Fibroblast of mammary gland (primary cell): ENCODE results near the gene CADPS.
A peak's percentile ranks its signal among the peaks of the same experiment; 100 is the strongest.

Experiments used
- DNase-seq: peaks from one replicate; pipeline ENCODE4 v3.0.0-alpha.2; 2010; ENCODE audit warnings: low read depth
- H3K4me3 ChIP-seq: 2 replicates; pipeline ENCODE4 v1.5.1; 2011; ENCODE audit warnings: low read depth, mild to moderate bottlenecking, low read length, moderate library complexity; ENCODE audit not compliant: control insufficient read depth
- CTCF ChIP-seq: conservative IDR thresholded peaks from 2 replicates; pipeline ENCODE4 v1.5.1; 2011; ENCODE audit warnings: low read depth, low read length, inconsistent platforms; ENCODE audit not compliant: control insufficient read depth, insufficient read depth

Gene CADPS

DNA sequence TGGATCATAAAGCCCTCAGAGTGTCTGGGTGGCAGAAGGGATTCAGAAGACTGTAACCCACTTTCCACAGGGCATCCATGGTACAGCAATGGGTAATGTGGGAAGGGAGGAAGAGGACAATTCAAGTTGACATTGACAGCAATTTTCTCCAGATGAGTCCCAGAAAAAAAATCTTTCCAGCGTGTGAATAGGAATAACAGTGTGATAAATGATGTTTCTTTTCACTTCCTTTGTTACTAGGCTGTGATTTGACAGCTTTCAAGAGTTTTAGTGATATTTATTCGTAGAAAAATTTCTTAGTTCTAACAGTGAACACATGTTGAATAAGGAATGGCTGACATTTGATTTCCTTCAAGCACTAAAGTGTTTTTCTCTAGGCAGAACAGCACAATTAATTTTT lies 186.4 kb downstream of the CADPS start:
- no peak overlapping the region for H3K4me3 ChIP-seq
- no peak for TF ChIP-seq CTCF
- DNase-seq, result no peak

DNA sequence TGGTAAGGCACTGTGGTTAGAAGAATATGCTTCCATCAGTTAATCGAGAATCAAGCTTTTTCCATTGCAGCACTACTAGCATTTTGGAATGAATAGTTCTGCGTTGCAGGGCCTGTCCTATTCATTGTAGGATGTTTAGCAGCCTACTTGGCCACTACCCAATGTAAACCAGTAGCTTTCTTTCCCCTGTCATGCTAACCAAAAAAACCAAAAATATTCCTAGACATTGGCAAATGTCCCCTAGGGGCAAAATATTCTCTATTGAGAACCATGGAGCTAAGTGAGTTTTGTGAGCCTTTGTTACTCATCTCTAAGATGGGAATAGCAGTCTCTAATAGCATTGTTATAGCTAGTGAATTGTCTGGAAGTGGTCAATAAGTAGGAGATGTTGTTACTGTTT lies 187.2 kb downstream of the CADPS start:
- TF ChIP-seq CTCF, result no peak
- no peak overlapping the region for H3K4me3 ChIP-seq
- peak; percentile 33 for DNase-seq

DNA sequence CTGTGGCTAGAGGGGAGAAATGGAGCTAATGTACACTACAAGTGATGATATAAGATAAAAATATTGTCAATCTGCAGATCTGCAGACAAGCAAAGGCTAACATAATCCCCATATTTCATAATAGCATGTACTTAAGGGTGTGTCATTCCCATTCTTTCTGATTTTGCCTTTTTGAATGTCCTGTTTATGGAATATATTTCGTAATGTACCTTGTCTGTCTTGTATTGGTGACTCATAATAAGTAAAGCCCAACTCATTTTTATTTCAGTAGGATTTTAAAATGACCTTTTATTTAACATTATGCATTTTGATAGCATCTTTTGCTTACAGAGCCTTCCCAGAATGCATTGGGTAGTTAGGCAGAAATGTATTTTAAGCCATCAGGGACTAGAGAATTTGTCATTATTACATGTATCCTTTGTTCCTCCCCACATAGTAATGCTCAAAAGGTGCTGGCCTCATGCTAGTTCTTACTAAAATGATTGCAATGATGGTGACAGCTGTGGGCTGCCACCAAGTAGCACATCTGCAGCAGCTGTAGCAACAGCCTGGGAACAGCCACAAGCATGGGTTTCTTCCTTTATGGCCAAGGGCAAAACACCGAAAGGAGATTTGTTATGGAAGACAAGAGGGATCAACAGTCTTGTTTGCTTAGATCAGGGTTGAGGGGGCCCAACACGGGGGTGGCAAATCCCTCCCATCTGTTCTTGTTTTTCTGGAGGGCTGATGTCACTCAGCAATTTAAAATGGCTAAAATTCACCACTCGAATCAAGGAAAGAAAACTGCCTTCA lies 188.5 kb downstream of the CADPS start:
- DNase-seq, result peak; percentile 76
- H3K4me3 ChIP-seq, result no peak overlapping the region
- no peak for TF ChIP-seq CTCF

DNA sequence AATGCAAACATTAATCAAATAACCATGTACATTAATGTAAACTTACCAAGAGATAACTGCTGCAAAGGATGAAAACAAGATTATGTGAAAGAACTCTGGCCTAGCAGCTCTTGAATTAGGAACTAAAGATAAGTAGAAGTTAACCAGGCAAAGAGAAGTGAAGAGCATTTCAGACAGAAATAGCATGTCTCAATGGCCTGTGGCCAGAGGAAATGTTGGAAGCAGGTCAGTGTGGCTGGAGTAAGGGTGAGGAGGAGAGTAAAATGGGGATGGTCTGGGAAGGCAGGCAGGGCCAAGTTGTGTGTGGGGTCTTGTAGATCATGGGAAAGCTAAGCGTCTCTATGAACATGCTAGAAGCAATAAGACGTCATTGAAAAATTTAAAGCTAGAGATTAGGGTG lies 192.4 kb downstream of the CADPS start:
- no peak for DNase-seq
- H3K4me3 ChIP-seq, result no peak overlapping the region
- TF ChIP-seq CTCF, result no peak

- no peak for TF ChIP-seq CTCF
These were observed 195.2 kb downstream of the CADPS start for GRCh38 chr3:62679988-62680387.

DNA sequence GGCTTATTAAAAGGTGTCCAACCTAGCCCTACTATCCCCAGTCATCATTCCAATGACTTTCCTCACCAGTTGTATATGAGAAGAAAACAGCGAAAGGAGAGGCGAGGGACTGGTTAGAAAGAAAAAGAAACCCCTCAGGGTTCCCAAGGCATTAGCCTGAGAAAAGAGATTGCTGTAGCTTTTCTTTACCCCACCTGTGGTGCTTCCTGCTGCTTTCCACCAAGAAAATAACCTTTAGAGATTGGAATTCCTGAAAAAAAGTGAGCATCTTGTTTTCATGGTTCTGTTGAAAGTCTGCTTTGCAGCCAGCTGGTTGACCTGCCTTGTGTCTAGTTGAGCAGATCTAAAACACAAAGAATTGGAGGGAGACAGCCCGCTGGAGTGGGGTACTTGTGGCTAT lies 196.4 kb downstream of the CADPS start:
- DNase-seq, result no peak

More at GRCh38 chr3:62679988-62680387, 195.2 kb downstream of the CADPS start:
- no peak overlapping the region for H3K4me3 ChIP-seq
- DNase-seq, result no peak

More for the DNA sequence above, 196.4 kb downstream of the CADPS start:
- TF ChIP-seq CTCF, result no peak
- no peak overlapping the region for H3K4me3 ChIP-seq
